ENCODE data around the gene NMT1.
A peak's percentile ranks its signal among the peaks of the same experiment; 100 is the strongest.

NMT1 gene

GRCh38 chr17:45086391-45086790 lies 25.3 kb downstream of the NMT1 start:
- no peak for DNase-seq

- DNase-seq, result no peak
Observed at GRCh38 chr17:45086865-45087503, 25.9 kb downstream of the NMT1 start.

GRCh38 chr17:45087504-45087975 lies 26.4 kb downstream of the NMT1 start:
- DNase-seq, result no peak

GRCh38 chr17:45087978-45088377 lies 26.9 kb downstream of the NMT1 start:
- no peak for DNase-seq

- DNase-seq, result no peak
Observed at GRCh38 chr17:45088741-45089140, 27.6 kb downstream of the NMT1 start.

- no peak for DNase-seq
Observed at GRCh38 chr17:45090711-45091110, 29.6 kb downstream of the NMT1 start.

GRCh38 chr17:45091778-45092425 lies 30.8 kb downstream of the NMT1 start:
- no peak for DNase-seq

- DNase-seq, result no peak
Observed at GRCh38 chr17:45092911-45093430, 31.9 kb downstream of the NMT1 start.

GRCh38 chr17:45093444-45094110 lies 32.5 kb downstream of the NMT1 start:
- no peak for DNase-seq

- DNase-seq, result no peak
Observed at GRCh38 chr17:45096141-45096540, 35.0 kb downstream of the NMT1 start.

GRCh38 chr17:45096926-45097325 lies 35.8 kb downstream of the NMT1 start:
- no peak for DNase-seq

GRCh38 chr17:45098081-45098868 lies 37.2 kb downstream of the NMT1 start:
- no peak for DNase-seq

GRCh38 chr17:45098869-45099616 lies 37.9 kb downstream of the NMT1 start:
- DNase-seq, result peak; percentile 72

GRCh38 chr17:45101546-45101882 lies 40.4 kb downstream of the NMT1 start:
- no peak for DNase-seq

- no peak for DNase-seq
Observed at GRCh38 chr17:45101883-45102811, 41.0 kb downstream of the NMT1 start.

- no peak for DNase-seq
Observed at GRCh38 chr17:45102856-45103255, 41.7 kb downstream of the NMT1 start.

- DNase-seq, result no peak
Observed at GRCh38 chr17:45103269-45103795, 42.2 kb downstream of the NMT1 start.

GRCh38 chr17:45104029-45104428 lies 42.9 kb downstream of the NMT1 start:
- no peak for DNase-seq

- DNase-seq, result no peak
Observed at GRCh38 chr17:45104497-45104896, 43.4 kb downstream of the NMT1 start.

GRCh38 chr17:45104907-45105624 lies 43.9 kb downstream of the NMT1 start:
- no peak for DNase-seq

All from effector CD4-positive, alpha-beta T cell (primary cell).